HCT116 (cell line): Measurements from ENCODE around the gene ZDHHC21. TPM values are rescaled to one million over a fixed set of nuclear protein-coding genes. Genes with fewer than 3 reads are reported as not detected.

Experiments used
- ATAC-seq: fragments of 200-7000 bp; cut with Tn5 transposase; 2 replicates; pipeline ENCODE4 v1.9.1; 2020; ENCODE audit warnings: mild to moderate bottlenecking, moderate library complexity
- BruUV-seq: library from RNA; stranded (reverse); fragments of 400-500 nt; replicated peaks from 2 replicates; lab custom pipeline; 2021; lab: Mats Ljungman, UMichigan
- CTCF ChIA-PET: fragments of 300-600 bp; sonication (Branson Sonifier 250); formaldehyde crosslinking; loops from one replicate; lab custom pipeline; 2021; ENCODE audit warnings: antibody characterized with exemption; lab: Charles Lee
- POLR2A ChIA-PET: fragments of 300-600, 350-600 bp; sonication (Branson Sonifier 250); formaldehyde crosslinking; loops from one replicate; lab custom pipeline; 2021; ENCODE audit warnings: antibody characterized with exemption; lab: Charles Lee
- RAD21 ChIA-PET, 2 experiments: fragments of 300-600 bp; sonication (Branson Sonifier 250); formaldehyde crosslinking; loops; one replicate each; lab custom pipeline; 2023; ENCODE audit warnings: low total read pairs in 2 of 2; ENCODE audit not compliant: uncharacterized antibody in 2 of 2, unreplicated experiment in 2 of 2, low non-redundant PET in 1 of 2; lab: Charles Lee
- DNase-seq: peaks from one replicate; pipeline ENCODE4 v3.0.0-alpha.2; 2010; ENCODE audit warnings: low read depth, low spot score
- H2AFZ ChIP-seq: fragments of 200-600 bp; shearing (Covaris generic), sonication (generic); 2 replicates; pipeline ENCODE4 v1.6.1; 2017; ENCODE audit warnings: low read depth, mixed run types, mixed read lengths, antibody characterized with exemption, low read length; ENCODE audit not compliant: poor library complexity, severe bottlenecking
- H3K27ac ChIP-seq: 2 replicates; pipeline ENCODE4 v1.5.1; 2012; ENCODE audit warnings: low read depth, low read length
- H3K27me3 ChIP-seq: fragments of 200-600 bp; sonication (generic); 2 replicates; pipeline ENCODE4 v1.6.1; 2016; ENCODE audit warnings: mixed run types, low read length, mixed read lengths; ENCODE audit not compliant: insufficient read depth
- H3K36me3 ChIP-seq, 2 experiments: fragments of 200-500 bp in 1 of 2; fragments of 200-600 bp in 1 of 2; sonication (Bioruptor generic) in 1 of 2; sonication (generic) in 1 of 2; 2 replicates each; pipeline versions ENCODE4 v1.5.1 to v1.6.1; 2014 to 2016; ENCODE audit warnings: low read length in 2 of 2, inconsistent platforms in 1 of 2, mixed read lengths in 1 of 2, mixed run types in 1 of 2; ENCODE audit not compliant: insufficient read depth in 2 of 2, control insufficient read depth in 1 of 2
- H3K4me1 ChIP-seq, 2 experiments: fragments of 200-600 bp in 1 of 2; sonication (generic) in 1 of 2; 2 replicates each; pipeline versions ENCODE4 v1.5.1 to v1.6.1; 2012 to 2017; ENCODE audit warnings: low read length in 2 of 2, inconsistent platforms in 1 of 2, mild to moderate bottlenecking in 1 of 2, mixed read lengths in 1 of 2, mixed run types in 1 of 2, moderate library complexity in 1 of 2; ENCODE audit not compliant: insufficient read depth in 2 of 2, control insufficient read depth in 1 of 2
- H3K4me2 ChIP-seq: fragments of 200-600 bp; sonication (generic); 2 replicates; pipeline ENCODE4 v1.6.1; 2017; ENCODE audit warnings: mixed run types, low read length, mixed read lengths
- H3K4me3 ChIP-seq, 2 experiments: fragments of 200-600 bp in 1 of 2; sonication (generic) in 1 of 2; replicated peaks in 1 of 2; 2 replicates each; pipeline ENCODE4 v1.5.1; 2011 to 2016; ENCODE audit warnings: low read length in 2 of 2, control low read depth in 1 of 2, low read depth in 1 of 2, mild to moderate bottlenecking in 1 of 2, mixed read lengths in 1 of 2, mixed run types in 1 of 2
- H3K79me2 ChIP-seq: fragments of 200-600 bp; sonication (generic); 2 replicates; pipeline ENCODE4 v1.6.1; 2017; ENCODE audit warnings: mild to moderate bottlenecking, mixed run types, low read length, moderate library complexity, mixed read lengths; ENCODE audit not compliant: insufficient read depth
- H3K9ac ChIP-seq: fragments of 200-600 bp; sonication (generic); 2 replicates; pipeline ENCODE4 v1.6.1; 2016; ENCODE audit warnings: low read length, mixed read lengths
- H3K9me2 ChIP-seq: fragments of 200-600 bp; sonication (generic), shearing (Covaris generic); 2 replicates; pipeline ENCODE4 v1.6.1; 2017; ENCODE audit warnings: mixed run types, mild to moderate bottlenecking, moderate library complexity; ENCODE audit not compliant: insufficient read depth
- H3K9me3 ChIP-seq, 2 experiments: fragments of 200-500 bp in 1 of 2; fragments of 200-600 bp in 1 of 2; sonication (Bioruptor generic) in 1 of 2; sonication (generic) in 1 of 2; 2 replicates each; pipeline ENCODE4 v1.6.1; 2014 to 2017; ENCODE audit warnings: low read length in 2 of 2, mixed read lengths in 2 of 2, inconsistent platforms in 1 of 2, low read depth in 1 of 2, mild to moderate bottlenecking in 1 of 2, mixed run types in 1 of 2, moderate library complexity in 1 of 2; ENCODE audit not compliant: control insufficient read depth in 1 of 2, insufficient read depth in 1 of 2
- H4K20me1 ChIP-seq: fragments of 200-600 bp; sonication (generic), shearing (Covaris generic); 2 replicates; pipeline ENCODE4 v1.6.1; 2017; ENCODE audit warnings: mixed run types, mild to moderate bottlenecking, moderate library complexity; ENCODE audit not compliant: insufficient read depth
- EZH2phosphoT487 ChIP-seq: fragments of 200-600 bp; IDR thresholded peaks from 2 replicates; pipeline ENCODE4 v1.6.1; 2018; ENCODE audit warnings: antibody characterized with exemption, borderline replicate concordance
- FOSL1 ChIP-seq: IDR thresholded peaks from 2 replicates; pipeline ENCODE4 v1.6.1; 2012; ENCODE audit warnings: low read depth
- JUND ChIP-seq: IDR thresholded peaks from 2 replicates; pipeline ENCODE4 v1.6.1; 2012
- MAX ChIP-seq: IDR thresholded peaks from 2 replicates; pipeline ENCODE4 v1.6.1; 2012
- POLR2A ChIP-seq: IDR thresholded peaks from 2 replicates; pipeline ENCODE4 v1.7.0; 2011; ENCODE audit warnings: borderline replicate concordance; ENCODE audit not compliant: insufficient read depth, insufficient read length; ENCODE audit errors: extremely low read depth
- POLR2AphosphoS5 ChIP-seq: IDR thresholded peaks from 2 replicates; pipeline ENCODE4 v1.6.1; 2011; ENCODE audit warnings: mild to moderate bottlenecking, low read depth, low read length, moderate library complexity
- RAD21 ChIP-seq: IDR thresholded peaks from 2 replicates; pipeline ENCODE4 v1.6.1; 2012; ENCODE audit warnings: low read depth, mild to moderate bottlenecking
- SIN3A ChIP-seq: IDR thresholded peaks from 2 replicates; pipeline ENCODE4 v1.6.1; 2012; ENCODE audit warnings: low read depth
- SP1 ChIP-seq: IDR thresholded peaks from 2 replicates; pipeline ENCODE4 v1.6.1; 2012; ENCODE audit warnings: low read depth
- SRF ChIP-seq: IDR thresholded peaks from 2 replicates; pipeline ENCODE4 v1.6.1; 2012; ENCODE audit warnings: low read depth
- YY1 ChIP-seq: IDR thresholded peaks from 2 replicates; pipeline ENCODE4 v1.6.1; 2011; ENCODE audit warnings: low read length, low read depth, moderate library complexity, mild to moderate bottlenecking; ENCODE audit not compliant: insufficient replicate concordance; ENCODE audit errors: extremely low read depth
- ZNF274 ChIP-seq: fragments of 200-500 bp; sonication (Bioruptor generic); IDR thresholded peaks from 2 replicates; pipeline ENCODE4 v1.6.1; 2014; ENCODE audit warnings: mild to moderate bottlenecking, low read depth, low read length, inconsistent platforms
- intact Hi-C: fragments of 100-400 bp; cut with micrococcal nuclease; formaldehyde crosslinking; loops from 2 replicates; pipeline ENCODE4 v1.10.0; 2022
- total RNA-seq: library from RNA; stranded (reverse); gene quantifications from one replicate; pipeline ENCODE4 v1.2.1, GENCODE V29; 2021; ENCODE audit not compliant: unreplicated experiment
- TF ChIP-seq, protein P1 (sequence below): IDR thresholded peaks from 2 replicates; pipeline ENCODE4 v1.6.1; 2011; ENCODE audit warnings: mild to moderate bottlenecking, low read length, moderate library complexity; ENCODE audit not compliant: insufficient replicate concordance; ENCODE audit errors: extremely low read depth
- TF ChIP-seq, protein P2 (sequence below): IDR thresholded peaks from 2 replicates; pipeline ENCODE4 v1.6.1; 2012

Gene ZDHHC21
- total RNA-seq, 1 experiment from 2014 or later = 5.9 TPM

DNA sequence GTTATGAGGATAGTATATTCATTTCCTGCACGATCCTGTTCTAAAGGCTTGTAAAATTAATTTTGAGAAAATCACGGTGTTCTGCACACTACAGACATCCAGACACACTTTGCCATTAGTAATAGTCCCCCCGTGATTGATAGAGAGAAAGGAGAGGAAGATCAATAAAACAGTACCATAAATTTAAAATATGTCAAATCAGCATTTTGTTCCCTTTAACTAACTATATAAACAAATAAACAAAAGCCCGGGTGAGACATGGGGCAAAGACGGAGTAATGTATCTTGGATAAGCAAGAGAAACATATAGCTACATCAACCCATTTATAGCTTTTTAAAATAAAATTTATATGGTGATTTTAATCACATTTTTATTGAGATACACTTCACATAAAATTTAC, 39.9 kb upstream of the ZDHHC21 start:
- ATAC-seq (no peak), DNase-seq (no peak)
- BruUV-seq = no TSS peak
- RAD21 ChIA-PET = no interaction called here
- Histone ChIP-seq H3K9me2 (no peaks in the 10 kb centered on the region), H3K27me3 (peaks cover 28% of the 10 kb centered on the region), H3K9me3 (no peaks in the 10 kb centered on the region), H3K9ac (no peak overlapping the region), H3K4me2 (no peak overlapping the region), H4K20me1 (no peaks in the 10 kb centered on the region), H3K79me2 (no peaks in the 10 kb centered on the region), H3K4me3 (no peak overlapping the region), H2AFZ (no peak overlapping the region), H3K36me3 (no peaks in the 10 kb centered on the region), H3K4me1 (no peaks in the 10 kb centered on the region), H3K27ac (no peak overlapping the region)
- CTCF ChIA-PET = no interaction called here
- POLR2A ChIA-PET = no interaction called here
- intact Hi-C loops = no loop called here
- TF ChIP-seq YY1 (no peak), SRF (no peak), SIN3A (no peak), EZH2phosphoT487 (no peak), POLR2AphosphoS5 (no peak), MAX (no peak), ZNF274 (no peak), SP1 (no peak), JUND (no peak), FOSL1 (no peak), POLR2A (no peak), RAD21 (no peak)
- TF ChIP-seq, protein P1, sequence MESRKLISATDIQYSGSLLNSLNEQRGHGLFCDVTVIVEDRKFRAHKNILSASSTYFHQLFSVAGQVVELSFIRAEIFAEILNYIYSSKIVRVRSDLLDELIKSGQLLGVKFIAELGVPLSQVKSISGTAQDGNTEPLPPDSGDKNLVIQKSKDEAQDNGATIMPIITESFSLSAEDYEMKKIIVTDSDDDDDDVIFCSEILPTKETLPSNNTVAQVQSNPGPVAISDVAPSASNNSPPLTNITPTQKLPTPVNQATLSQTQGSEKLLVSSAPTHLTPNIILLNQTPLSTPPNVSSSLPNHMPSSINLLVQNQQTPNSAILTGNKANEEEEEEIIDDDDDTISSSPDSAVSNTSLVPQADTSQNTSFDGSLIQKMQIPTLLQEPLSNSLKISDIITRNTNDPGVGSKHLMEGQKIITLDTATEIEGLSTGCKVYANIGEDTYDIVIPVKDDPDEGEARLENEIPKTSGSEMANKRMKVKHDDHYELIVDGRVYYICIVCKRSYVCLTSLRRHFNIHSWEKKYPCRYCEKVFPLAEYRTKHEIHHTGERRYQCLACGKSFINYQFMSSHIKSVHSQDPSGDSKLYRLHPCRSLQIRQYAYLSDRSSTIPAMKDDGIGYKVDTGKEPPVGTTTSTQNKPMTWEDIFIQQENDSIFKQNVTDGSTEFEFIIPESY = no peak
- TF ChIP-seq, protein P2, sequence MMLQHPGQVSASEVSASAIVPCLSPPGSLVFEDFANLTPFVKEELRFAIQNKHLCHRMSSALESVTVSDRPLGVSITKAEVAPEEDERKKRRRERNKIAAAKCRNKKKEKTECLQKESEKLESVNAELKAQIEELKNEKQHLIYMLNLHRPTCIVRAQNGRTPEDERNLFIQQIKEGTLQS = no peak
